Activated effector memory CD4-positive, alpha-beta T cell treated with anti-CD3 and anti-CD28 coated beads, Interleukin-2, amount 50 U/mL, for 16 hours (primary cell): ENCODE measurements around the gene SURF6.
A peak's percentile ranks its signal among the peaks of the same experiment; 100 is the strongest.

Experiments used
- DNase-seq: peaks from one replicate; pipeline ENCODE4 v3.0.0-alpha.2; 2020

Gene SURF6

GRCh38 chr9:133367221-133367620, 31.2 kb upstream of the SURF6 start:
- no peak for DNase-seq

- DNase-seq = no peak
These were observed 30.4 kb upstream of the SURF6 start for GRCh38 chr9:133366435-133366834.

GRCh38 chr9:133362359-133363044, 26.5 kb upstream of the SURF6 start:
- no peak for DNase-seq

GRCh38 chr9:133361507-133362092, 25.6 kb upstream of the SURF6 start:
- no peak for DNase-seq

GRCh38 chr9:133360400-133361393, 24.7 kb upstream of the SURF6 start:
- no peak for DNase-seq

GRCh38 chr9:133359399-133360175, 23.6 kb upstream of the SURF6 start:
- no peak for DNase-seq

- DNase-seq = no peak
These were observed 21.7 kb upstream of the SURF6 start for GRCh38 chr9:133357656-133358055.

GRCh38 chr9:133356391-133357091, 20.6 kb upstream of the SURF6 start, which contains the start of the genes SURF1 and SURF2:
Gene SURF1 (minus strand): TSS chr9:133356487. CDS start chr9:133356453, 34 bp downstream.
Gene SURF2 (plus strand): TSS chr9:133356550. CDS start chr9:133356593, 43 bp downstream.
- peak; percentile 97 for DNase-seq

GRCh38 chr9:133355881-133356357, 19.9 kb upstream of the SURF6 start:
- DNase-seq = no peak

- DNase-seq = no peak
These were observed 18.8 kb upstream of the SURF6 start for GRCh38 chr9:133354766-133355165.

- DNase-seq = no peak
These were observed 17.6 kb upstream of the SURF6 start for GRCh38 chr9:133353548-133353947.

GRCh38 chr9:133352635-133353340, 16.8 kb upstream of the SURF6 start:
- no peak for DNase-seq

GRCh38 chr9:133351908-133352634, 16.1 kb upstream of the SURF6 start:
- peak; percentile 75 for DNase-seq

GRCh38 chr9:133351526-133351907, 15.5 kb upstream of the SURF6 start:
- DNase-seq = no peak

- DNase-seq = no peak
These were observed 14.1 kb upstream of the SURF6 start for GRCh38 chr9:133349965-133350616.

- no peak for DNase-seq
These were observed 13.0 kb upstream of the SURF6 start for GRCh38 chr9:133348718-133349573.

GRCh38 chr9:133347985-133348717, 12.2 kb upstream of the SURF6 start, which contains the start of the genes MED22 and RPL7A:
Gene MED22 (minus strand): TSS chr9:133348131. CDS start chr9:133346662, 1,469 bp downstream.
Gene RPL7A (plus strand): TSS chr9:133348218. CDS start chr9:133348244, 26 bp downstream.
- DNase-seq = peak; percentile 96

GRCh38 chr9:133347515-133347984, 11.6 kb upstream of the SURF6 start:
- no peak for DNase-seq
